Lower lobe of right lung (tissue), 2 donors: Measurements from ENCODE around the gene PRKN. TPM values are rescaled to one million over a fixed set of nuclear protein-coding genes. Genes with fewer than 3 reads are reported as not detected.
A peak's percentile ranks its signal among the peaks of the same experiment; 100 is the strongest.

ENCODE experiments used
- ATAC-seq, 2 donors: fragments of 200-7000 bp; cut with Tn5 transposase; one replicate each; pipeline ENCODE4 v1.9.1; 2020 to 2022; ENCODE audit warnings: mild to moderate bottlenecking in 2 of 2, moderate library complexity in 2 of 2
- DNase-seq: peaks from one replicate; pipeline ENCODE4 v3.0.0-alpha.2; 2020
- H3K27ac ChIP-seq: fragments of 200-600 bp; one replicate; pipeline ENCODE4 v1.8.0; 2022
- H3K27me3 ChIP-seq: fragments of 200-600 bp; one replicate; pipeline ENCODE4 v1.8.0; 2022; ENCODE audit warnings: low read depth
- H3K36me3 ChIP-seq: fragments of 200-600 bp; one replicate; pipeline ENCODE4 v1.8.0; 2022; ENCODE audit warnings: mild to moderate bottlenecking
- H3K4me1 ChIP-seq: fragments of 200-600 bp; one replicate; pipeline ENCODE4 v1.8.0; 2022
- H3K4me3 ChIP-seq: fragments of 200-600 bp; one replicate; pipeline ENCODE4 v1.8.0; 2022; ENCODE audit warnings: mild to moderate bottlenecking
- H3K9me3 ChIP-seq: fragments of 200-600 bp; one replicate; pipeline ENCODE4 v1.8.0; 2022
- intact Hi-C: fragments of 100-400 bp; cut with DNase I; formaldehyde crosslinking; loops from one replicate; pipeline ENCODE4 v1.11.0; 2022
- total RNA-seq: library from RNA; stranded (reverse); fragmentation: NEBNext Ultra II Directional; extraction: Animal tissue kit (Norgen Biotek cat#: 25700); gene quantifications from one replicate; pipeline ENCODE4 v1.2.1, GENCODE V29; 2021
- TF ChIP-seq, protein P1 (sequence below): fragments of 200-600 bp; IDR thresholded peaks from one replicate; pipeline ENCODE4 v1.8.0; 2022; ENCODE audit warnings: antibody characterized with exemption, mild to moderate bottlenecking
- donor health status: DM: no; HTN: yes; CAD: no; lungs with severe emphysema.

The PRKN gene
- total RNA-seq, 1 donor from 2014 or later: 6.1 TPM

GRCh38 chr6:161761966-161762365 lies 965.6 kb downstream of the PRKN start:
- Histone ChIP-seq H3K36me3 (no peaks in the 10 kb centered on the region), H3K4me1 (no peaks in the 10 kb centered on the region), H3K9me3 (no peaks in the 10 kb centered on the region), H3K27me3 (no peaks in the 10 kb centered on the region), H3K27ac (no peak overlapping the region), H3K4me3 (no peak overlapping the region)
- intact Hi-C loops: no loop called here
- no peak for DNase-seq
- TF ChIP-seq, protein P1, sequence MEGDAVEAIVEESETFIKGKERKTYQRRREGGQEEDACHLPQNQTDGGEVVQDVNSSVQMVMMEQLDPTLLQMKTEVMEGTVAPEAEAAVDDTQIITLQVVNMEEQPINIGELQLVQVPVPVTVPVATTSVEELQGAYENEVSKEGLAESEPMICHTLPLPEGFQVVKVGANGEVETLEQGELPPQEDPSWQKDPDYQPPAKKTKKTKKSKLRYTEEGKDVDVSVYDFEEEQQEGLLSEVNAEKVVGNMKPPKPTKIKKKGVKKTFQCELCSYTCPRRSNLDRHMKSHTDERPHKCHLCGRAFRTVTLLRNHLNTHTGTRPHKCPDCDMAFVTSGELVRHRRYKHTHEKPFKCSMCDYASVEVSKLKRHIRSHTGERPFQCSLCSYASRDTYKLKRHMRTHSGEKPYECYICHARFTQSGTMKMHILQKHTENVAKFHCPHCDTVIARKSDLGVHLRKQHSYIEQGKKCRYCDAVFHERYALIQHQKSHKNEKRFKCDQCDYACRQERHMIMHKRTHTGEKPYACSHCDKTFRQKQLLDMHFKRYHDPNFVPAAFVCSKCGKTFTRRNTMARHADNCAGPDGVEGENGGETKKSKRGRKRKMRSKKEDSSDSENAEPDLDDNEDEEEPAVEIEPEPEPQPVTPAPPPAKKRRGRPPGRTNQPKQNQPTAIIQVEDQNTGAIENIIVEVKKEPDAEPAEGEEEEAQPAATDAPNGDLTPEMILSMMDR: no peak
- no peak for ATAC-seq

GRCh38 chr6:161755080-161755479 lies 972.5 kb downstream of the PRKN start:
- DNase-seq: no peak
- no peak for ATAC-seq
- H3K4me3 ChIP-seq: no peak overlapping the region
- H3K27ac ChIP-seq: no peak overlapping the region
- no peaks in the 10 kb centered on the region for H3K4me1 ChIP-seq
- H3K36me3 ChIP-seq: no peaks in the 10 kb centered on the region
- no peaks in the 10 kb centered on the region for H3K27me3 ChIP-seq
- H3K9me3 ChIP-seq: no peaks in the 10 kb centered on the region
- intact Hi-C loops: no loop called here
- TF ChIP-seq, protein P1: no peak

DNA sequence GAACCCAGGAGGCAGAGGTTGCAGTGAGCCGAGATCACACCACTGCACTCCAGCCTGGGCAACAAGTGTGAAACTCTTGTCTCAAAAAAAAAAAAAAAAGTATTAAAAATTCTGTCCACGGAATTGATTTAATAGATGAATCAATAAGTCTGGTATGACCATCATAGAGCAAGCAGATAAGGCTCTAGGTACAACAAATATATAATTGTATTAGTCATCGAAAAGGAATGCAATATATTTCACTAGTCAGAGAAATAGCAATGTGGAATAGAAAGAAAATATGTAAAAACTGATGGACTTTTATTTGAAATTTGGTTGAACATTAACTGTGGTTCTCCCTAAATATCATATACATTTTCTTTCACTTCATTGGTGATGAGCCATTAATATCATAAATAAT lies 976.9 kb downstream of the PRKN start:
- Histone ChIP-seq H3K4me1 (no peaks in the 10 kb centered on the region), H3K27me3 (no peaks in the 10 kb centered on the region), H3K27ac (no peak overlapping the region), H3K9me3 (no peaks in the 10 kb centered on the region), H3K36me3 (no peaks in the 10 kb centered on the region), H3K4me3 (no peak overlapping the region)
- ATAC-seq: no peak
- TF ChIP-seq, protein P1: no peak
- DNase-seq: no peak
- intact Hi-C loops: no loop called here

GRCh38 chr6:161749576-161749975 lies 978.0 kb downstream of the PRKN start:
- Histone ChIP-seq H3K27ac (no peak overlapping the region), H3K9me3 (no peaks in the 10 kb centered on the region), H3K36me3 (no peaks in the 10 kb centered on the region), H3K4me3 (no peak overlapping the region), H3K27me3 (no peaks in the 10 kb centered on the region), H3K4me1 (no peaks in the 10 kb centered on the region)
- ATAC-seq (no peak), DNase-seq (no peak)
- intact Hi-C loops: no loop called here
- TF ChIP-seq, protein P1: no peak

DNA sequence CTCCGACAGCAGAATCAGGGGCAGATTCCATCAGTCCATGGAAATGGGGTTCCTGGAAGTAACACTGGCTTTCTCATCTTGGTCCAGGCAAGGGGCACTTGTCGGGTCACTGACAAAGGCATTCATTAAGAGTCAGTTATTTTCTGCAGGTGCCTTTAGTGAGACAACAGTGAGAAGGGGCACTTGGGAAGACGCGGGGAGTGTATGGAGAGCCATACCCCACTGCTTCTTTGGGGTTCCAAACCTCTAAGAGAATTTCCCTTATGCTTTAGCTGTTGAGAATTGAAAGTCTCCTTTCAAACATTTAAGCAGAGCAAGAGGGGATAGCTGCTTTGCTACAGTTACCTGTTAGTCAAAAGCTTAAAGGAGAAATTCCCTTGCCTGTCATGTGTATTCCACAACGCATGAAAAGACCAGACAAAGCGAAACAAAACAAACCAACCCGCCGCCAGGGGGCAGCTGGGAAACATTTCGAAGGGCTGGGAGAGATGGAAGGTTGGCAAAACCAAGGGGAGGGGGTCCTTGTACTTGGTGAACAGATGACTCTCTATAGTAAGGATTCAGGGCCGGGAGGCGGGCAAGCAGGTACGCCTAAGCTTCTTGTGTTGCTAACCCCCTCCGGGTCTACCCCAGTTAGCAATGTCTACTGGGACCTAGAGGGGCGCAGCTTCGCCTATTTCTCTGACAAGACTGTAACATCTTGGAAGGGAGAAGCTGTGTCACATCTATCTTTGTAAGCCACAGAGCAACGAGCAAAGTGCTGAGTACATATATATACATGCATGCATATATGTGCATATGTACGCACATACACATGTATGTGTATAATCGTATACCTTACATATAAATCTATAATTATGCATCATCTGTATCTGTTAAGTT lies 978.8 kb downstream of the PRKN start:
- DNase-seq: no peak
- ATAC-seq: no peak
- no peak overlapping the region for H3K27ac ChIP-seq

More for the DNA sequence above, 978.8 kb downstream of the PRKN start:
- TF ChIP-seq, protein P1: peak; percentile 26
- intact Hi-C loops: no loop called here
- no peaks in the 10 kb centered on the region for H3K27me3 ChIP-seq
- H3K4me1 ChIP-seq: no peaks in the 10 kb centered on the region
- no peak overlapping the region for H3K4me3 ChIP-seq
- H3K9me3 ChIP-seq: no peaks in the 10 kb centered on the region
- H3K36me3 ChIP-seq: no peaks in the 10 kb centered on the region
